ENCODE measurements around the gene FUT7.

- TF ChIP-seq TCF7L2 (IDR thresholded peaks at IDR 0.05; ENCODE audit: borderline replicate concordance, low read depth, low read length): no peak
- no peak for TF ChIP-seq ZNF513 (tag by site-specific recombination; IDR thresholded peaks at IDR 0.05)
- no peak for TF ChIP-seq CTCF (tag by site-specific recombination; IDR thresholded peaks at IDR 0.05)
- TF ChIP-seq TSHZ1 (tag by site-specific recombination; IDR thresholded peaks at IDR 0.05; ENCODE audit: borderline replicate concordance): no peak
These were observed 45.3 kb upstream of the FUT7 start, which contains the start of gene UAP1L1 for GRCh38 chr9:137077010-137077747.

Measured in HEK293 (cell line).